HG02970 (cell line): Measurements from ENCODE around the gene CDKAL1.
"Not testable (repeated sequence)": the region's sequence is repeated elsewhere in the genome, so short reads cannot be mapped to it uniquely, and the experiment has no call there.

ENCODE experiments used
- ATAC-seq: cut with Tn5 transposase; IDR thresholded peaks from one replicate; pipeline ENCODE4 v1.9.1; 2021; ENCODE audit warnings: mild to moderate bottlenecking, moderate library complexity, moderate number of reproducible peaks; ENCODE audit not compliant: unreplicated experiment, low FRiP score

Gene CDKAL1

DNA sequence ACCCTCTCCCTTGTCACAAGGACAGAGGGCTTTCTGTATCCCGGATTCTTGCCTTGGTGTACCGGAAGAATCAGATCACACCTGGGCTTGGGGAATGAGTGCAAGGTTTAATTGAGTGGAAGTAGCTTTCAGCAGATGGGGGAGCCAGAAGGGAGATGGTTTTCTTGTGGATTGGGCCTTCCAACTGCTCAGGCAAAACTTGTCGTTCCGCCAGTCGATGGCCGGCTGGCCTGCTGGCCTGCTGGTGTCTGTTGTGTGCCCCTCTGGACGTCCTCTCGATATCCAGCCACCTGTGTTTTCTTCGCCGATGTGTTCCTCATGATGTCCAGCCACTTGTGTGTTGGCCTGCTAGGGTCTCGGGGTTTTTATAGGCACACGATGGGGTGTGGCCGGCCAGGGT lies 168.1 kb downstream of the CDKAL1 start:
- ATAC-seq, result no peak

DNA sequence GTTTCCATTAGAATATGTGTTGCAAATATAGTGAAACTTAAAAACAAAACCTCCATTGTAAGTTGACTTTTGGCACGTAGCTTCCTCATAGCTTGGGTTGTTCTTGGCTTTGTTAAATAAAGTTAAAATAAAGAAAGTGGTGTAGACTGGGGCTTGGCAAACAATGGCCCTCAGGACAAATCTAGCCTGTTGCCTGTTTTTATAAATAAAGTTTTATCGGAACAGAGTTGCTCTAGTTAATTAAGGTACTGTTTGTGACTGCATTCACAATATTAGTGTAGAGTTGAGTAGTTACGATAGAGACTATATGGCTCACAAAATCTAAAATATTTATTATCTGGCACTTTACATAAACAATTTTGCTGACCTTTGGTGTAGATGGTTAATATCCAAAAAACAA lies 168.8 kb downstream of the CDKAL1 start:
- ATAC-seq, result no peak

DNA sequence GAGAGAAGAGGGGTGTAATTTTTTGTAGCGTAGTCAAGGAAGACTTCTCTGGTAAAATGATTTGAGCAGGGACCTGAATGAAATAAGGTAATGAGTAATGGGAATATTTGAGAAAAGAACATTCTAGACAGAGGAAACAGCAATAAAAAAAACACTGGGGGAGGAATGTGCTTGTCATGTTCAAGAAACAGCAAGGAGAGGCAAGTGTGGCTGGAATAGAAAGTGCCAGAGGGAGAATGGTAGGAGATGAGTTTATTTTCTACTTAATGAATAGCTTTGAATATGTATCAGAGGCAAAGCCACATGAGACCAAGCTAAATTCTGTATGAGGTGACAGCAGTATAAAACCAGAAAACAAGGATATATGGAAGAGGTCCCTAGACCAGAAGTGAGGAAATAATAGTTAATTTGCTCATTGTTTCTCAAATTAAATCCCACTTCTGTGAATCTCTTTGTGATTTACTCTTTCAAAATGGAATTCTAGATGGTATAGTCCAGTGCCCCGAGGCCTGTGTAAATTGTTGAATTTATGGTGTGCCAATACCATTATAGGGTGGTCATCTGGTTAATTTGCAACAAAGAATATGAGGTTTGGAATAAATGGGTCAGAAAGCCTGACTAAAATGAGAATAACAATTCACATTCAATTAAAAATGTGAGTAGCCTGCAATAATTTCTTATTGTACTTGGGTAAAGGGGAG lies 170.2 kb downstream of the CDKAL1 start:
- ATAC-seq, result no peak

DNA sequence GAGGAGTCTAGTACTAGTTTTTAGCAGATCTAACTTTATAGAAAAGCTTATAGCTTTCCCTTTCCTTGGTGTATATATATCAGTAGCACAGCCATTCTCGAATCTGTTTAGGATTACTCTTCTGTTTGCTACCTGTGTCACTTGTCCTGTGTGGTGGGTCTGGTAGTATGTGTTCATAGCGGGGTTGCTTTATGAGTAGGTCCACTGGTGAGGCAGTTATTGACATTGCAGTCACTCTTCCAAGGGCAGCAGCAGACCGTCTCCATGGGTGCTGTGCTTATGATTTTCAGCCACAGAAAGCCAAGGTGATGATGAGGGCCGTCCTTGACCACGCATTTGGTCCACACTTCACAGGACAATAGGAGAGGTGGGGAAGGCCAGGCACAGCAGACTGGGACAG lies 171.5 kb downstream of the CDKAL1 start:
- ATAC-seq, result no peak

DNA sequence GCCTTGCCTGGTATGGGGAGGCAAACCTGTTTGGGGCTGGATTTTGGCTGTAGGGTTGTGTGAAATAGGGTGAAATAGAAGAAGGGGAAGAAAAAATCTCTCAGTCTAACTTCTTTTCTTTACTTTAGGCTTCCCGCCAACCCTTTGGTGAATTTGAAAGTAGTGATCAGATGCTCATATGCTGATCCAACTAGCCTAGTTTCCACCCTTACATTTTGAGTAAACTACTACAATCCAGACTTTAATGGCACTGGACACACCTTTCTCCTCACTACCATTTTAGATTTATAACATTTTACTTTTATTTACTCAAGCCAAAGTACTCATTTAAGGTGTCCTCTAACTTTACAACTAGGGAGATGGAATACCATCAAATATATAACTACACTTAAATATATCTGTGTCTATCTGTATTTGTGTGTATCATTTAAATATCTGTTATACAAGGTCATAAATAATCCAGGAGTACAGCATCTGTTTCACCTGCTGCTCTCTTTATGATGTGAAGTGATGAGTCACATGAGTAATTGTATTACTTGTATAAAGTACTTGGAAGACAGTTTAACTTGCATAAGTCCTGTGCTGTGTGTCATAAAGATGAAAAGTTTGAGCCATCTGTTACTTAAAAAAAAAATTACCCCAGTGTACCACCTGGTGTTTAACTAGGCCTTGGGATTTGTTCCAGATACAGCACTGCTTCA lies 172.1 kb downstream of the CDKAL1 start:
- ATAC-seq, result no peak

DNA sequence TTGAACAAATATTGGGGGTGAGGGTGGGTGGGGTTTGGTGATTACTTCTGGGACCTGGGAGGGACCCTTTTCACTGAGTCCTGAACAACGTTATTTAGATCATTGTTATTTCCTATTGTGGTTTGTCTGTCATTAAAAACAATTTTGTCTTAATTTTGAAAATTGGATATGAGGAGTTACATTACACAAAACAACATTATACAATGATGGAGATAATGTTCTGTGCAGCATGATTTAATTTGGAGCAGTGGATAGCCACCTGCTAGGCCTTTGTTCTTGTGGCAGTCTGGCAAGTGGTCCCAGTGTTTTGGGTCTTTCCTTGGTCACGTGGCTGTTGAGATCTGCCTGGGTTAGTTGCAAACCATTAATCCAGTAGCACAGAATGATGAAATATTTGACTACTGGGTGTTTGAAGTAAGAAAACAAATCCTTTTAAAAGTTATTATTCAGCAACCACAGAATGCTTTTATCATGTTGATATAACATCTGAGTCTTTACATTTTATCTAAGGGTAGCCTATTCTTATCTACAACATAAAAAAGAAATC lies 172.8 kb downstream of the CDKAL1 start:
- ATAC-seq, result no peak

DNA sequence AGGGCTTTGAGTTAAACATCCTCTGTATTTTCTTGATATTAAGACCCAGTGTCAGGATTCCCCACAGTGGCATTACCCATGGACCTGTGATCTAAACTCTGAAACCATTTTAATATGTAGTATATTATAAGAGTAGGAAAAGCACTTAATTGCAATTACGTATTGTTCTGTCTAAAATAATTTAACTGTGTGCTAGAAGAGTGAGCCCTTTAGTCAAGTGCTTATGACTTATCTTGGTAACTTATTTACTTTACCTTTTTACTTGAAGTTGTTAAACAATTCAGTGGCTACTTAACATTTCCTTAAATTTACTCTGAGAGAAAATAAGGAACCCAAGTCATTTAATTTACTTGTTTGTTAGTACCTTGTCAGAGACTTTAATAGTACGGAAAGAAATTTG lies 173.6 kb downstream of the CDKAL1 start:
- ATAC-seq, result no peak

DNA sequence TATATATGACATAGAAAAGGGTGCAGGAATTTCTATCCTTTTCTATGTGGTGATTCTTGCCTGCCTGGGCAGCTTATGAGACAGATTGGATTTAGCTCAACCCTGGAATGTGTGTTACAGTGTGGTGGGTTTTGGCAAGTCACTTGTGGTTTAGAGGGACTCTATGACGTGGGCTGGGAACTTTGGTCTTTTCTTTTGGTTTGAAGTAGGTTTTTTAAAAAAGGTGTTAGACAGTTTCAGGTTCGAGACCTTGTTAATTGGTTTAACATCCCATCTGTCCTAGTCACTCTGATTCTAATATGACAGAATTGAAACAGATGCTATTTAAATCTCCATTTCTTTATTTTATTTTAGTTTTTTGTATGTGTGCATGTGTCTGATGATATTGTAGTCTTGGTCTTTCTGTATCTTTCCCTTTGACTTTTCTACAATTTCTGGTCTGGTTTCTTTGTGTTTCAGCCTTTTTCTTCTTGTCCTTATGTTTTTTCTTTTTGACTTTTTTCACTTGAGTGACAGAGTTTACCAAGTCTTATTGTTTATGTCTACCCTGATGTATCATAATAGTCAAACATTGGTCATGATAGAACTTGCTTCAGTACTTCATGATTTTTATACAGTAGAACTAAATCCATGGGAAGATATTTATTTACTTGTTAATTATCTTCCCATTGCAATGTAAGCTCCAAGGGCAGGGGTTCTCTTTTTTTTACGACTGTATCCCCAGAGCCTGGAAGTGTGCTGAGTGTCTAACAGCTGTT lies 174.3 kb downstream of the CDKAL1 start:
- ATAC-seq, result no peak

DNA sequence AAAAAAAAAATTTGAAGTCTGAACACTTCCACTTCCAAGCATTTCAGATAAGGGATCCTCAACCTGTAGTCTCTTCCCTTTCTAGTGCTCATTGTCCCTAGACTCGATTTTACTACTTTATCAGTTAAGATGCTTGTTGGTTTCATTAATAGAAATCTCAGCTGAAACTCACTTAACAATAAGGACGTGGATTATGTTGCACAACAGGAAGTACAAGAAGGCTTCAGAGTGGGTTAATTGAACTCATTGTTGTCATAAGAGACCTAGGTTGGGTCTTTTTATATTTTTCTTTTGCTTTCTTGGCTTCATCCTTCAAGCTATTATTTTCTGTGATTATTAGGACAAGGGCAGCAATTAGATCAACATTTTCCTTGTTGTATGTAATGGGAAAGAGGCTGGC lies 175.2 kb downstream of the CDKAL1 start:
- ATAC-seq, result no peak

DNA sequence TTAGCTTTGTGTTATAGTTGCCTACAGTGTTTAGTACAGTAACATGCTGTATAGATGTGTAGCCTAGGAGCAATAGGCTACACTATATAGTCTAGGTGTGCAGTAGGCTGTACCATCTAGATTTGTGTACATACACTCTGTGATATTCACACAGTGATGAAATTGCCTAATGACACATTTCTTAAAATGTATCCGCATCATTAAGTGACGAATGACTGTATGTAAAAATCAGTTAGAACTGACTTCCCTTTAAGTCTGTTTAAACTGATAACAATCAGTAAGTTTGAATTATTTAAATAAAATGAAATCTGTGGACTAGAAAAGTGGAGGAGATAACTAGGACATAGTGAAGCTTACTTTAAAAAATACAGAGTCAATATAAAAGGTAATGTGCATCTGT lies 176.1 kb downstream of the CDKAL1 start:
- no peak for ATAC-seq

DNA sequence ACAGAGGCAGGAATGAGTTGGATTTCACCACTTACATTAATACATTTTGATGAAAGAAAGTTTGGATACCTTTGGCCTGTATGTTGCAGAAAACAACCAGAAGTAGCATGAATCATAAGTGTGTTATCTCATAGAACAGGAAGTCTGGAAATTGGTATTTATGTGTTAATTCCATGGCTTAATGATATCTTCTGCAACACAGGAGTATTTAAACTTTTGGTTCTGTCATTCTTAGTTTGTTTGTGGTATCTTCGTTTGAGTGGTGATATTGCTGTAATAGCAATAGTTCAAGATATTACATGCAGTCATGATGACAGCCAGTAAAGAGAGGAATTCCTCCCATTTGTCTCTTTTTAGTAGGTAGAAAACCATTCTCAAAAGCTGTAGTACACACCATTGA lies 177.3 kb downstream of the CDKAL1 start:
- no peak for ATAC-seq

DNA sequence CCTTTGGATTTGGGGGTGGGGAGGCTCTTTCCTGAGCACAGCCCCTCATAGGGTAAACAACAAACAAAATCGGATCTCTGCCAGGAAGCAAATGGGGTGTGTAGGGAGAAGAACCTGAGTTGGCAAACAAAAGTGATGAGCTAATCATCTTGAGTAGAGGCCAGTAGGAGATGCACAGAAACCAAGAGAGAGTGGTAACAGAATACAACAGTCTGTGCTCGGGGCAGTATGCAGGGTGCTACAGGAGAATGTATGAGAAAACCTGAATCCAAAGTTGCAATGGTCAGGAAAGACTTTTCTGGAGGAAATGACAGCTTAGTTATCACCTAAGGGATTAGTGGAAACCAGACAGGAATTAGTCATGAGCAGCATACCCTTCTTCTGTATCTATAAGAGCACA lies 177.8 kb downstream of the CDKAL1 start:
- no peak for ATAC-seq

DNA sequence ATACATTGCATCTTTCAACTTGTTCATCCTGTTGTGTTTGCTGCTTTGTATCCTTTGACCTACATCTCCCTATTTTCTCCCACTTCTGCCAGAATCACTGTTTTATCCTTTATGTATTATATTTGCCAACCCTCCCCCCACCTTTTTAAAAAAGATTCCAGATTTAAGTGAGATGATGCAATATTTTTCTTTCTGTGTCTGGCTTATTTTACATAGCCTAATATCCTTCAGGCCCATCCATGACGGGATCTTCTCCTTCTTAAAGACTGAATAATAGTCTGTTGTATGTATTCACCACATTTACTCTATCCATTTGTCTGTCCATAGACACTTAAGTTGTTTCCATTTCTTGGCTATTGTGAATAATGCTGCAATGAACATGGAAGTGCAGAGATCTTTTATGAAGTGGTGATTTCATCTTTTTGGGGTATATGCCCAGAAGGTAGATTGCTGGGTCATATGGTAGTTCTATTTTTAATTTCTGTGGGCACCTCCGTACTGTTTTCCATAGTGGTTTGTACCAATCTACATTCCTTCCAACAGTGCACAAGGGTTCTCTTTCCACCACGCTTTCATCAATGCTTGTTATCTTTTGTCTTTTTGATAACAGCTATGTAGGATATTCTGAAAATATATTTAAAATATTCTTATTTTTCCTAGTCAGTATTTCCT lies 181.0 kb downstream of the CDKAL1 start:
- no peak for ATAC-seq

DNA sequence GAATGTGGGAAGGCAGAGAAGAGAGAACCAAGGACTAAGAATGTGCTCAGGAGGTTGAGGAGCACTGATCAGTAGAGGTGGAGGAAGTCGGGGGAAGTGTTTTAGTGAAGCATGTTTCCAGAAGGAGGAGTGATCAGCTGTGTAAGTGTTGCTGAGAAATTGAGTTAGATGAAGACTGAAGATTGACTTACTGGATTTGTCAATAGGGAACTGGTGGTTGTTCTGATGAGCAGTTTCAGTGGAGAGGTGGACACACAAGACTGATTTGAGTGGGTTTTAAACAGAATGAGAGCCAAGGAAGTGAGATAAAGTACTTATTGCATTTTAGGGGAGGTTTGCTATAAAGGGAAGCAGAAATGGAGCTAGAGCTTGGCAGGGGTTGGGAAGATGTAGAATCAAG lies 182.6 kb downstream of the CDKAL1 start:
- ATAC-seq, result no peak

DNA sequence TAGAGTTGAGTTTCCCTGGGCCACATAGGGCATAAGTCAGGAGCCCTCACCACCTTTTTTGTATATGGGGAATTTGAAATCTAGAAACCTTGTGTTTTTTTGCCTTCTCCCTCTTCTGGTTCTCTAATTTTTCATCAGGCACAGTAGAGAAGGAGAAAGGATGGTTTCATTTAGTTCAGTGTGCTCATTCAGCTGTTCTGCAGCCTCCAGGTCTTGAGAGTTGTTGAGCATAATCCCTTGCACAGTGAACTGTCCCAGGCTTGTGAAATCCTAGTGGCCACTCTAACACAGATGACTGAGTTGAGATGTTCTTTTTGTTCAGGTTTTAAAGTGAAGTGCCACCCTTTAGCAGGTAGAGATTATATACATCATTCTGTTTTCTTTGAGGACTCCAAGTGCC lies 183.5 kb downstream of the CDKAL1 start:
- no peak for ATAC-seq

DNA sequence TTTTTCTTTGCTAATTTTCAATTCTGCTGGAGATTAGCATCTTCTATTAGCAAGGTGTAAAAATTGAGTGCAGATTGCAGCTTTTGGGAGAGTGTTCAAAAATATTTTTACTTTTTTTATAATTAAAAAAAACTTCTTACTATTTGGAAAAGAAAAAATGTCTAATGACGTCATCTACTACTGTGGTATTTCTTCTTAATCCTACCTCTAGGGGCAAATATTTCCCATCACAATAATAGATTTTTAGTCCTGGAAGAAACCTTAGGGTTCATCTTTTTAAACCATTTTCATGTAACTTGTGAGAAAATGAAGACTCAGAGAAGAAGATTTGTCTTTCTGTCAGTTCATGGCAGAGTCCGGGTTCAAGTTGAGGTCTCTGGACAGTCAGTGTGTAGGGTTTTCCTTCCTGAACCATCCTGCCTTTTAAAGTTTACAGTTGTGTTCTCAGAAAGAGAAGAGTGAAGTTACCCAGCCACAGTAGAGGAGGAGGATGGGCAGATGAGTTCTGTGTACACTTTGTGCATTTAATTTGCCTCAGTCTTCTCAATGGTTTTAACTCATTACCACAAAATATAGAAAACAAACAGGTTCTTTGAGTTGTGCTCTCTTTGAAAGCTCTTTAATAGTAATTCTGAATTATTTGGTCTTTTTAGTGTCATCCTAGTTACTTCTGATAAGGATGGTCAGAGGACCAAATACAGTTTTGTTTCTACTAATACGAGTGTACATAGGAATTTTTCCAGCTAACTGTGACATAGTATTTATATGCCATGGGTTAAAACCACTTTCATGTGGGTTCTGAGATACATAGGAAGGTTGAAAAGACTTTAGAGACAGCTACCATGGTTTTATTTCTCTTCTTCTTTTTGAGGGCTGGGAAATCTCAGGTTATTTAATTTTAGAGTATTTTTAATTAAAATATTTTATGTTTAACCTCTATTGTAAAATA lies 184.7 kb downstream of the CDKAL1 start:
- no peak for ATAC-seq

DNA sequence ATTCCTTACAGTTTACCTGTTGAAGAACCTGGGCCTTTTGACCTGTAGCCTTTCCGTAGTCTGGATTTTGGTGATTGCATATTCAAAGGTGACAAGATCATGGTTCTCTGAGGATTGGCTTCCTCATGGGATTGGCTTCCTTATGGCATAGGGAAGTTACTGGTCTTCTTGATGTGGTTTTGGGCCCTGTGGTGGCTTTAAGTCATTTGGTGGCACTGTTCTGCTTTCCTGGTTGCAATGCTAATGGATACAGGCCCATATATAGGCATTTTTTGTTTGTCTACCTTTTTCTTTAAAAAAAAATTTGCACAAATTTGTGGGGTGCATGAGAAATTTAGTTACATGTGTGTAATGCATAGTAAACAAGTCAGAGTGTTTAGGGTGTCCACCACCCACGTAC lies 185.7 kb downstream of the CDKAL1 start:
- no peak for ATAC-seq

DNA sequence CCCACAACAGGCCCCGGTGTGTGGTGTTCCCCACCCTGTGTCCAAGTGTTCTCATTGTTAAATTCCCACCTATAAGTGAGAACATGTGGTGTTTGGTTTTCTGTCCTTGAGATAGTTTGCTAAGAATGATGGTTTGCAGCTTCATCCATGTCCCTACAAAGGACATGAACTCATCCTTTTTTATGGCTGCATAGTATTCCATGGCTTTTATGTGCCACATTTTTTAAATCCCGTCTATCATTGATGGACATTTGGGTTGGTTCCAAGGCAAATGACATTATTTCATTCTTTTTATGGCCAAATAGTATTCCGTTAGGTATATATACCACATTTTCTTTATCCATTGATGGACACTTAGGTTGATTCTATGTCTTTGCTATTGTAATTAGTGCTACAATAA lies 186.9 kb downstream of the CDKAL1 start:
- ATAC-seq, result not testable (repeated sequence)

DNA sequence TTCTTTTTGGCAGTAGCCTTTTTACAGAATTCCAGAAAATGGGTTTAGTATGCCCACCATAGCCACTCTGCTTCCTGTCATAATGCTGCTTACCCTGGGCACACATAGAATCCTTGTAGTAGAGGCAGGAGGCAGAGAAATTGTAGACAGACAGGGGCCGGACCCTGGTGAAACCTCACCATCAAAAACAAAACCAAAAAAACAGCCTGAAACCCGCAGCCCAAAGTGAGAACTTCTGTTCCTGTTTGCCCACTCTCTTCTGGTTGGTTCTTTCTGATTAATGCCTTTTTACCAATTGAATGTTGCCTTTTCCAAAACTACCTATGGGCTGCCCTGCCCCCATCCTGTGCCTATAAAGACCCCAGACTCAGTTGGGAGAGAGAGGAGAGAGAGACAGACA lies 188.2 kb downstream of the CDKAL1 start:
- no peak for ATAC-seq

DNA sequence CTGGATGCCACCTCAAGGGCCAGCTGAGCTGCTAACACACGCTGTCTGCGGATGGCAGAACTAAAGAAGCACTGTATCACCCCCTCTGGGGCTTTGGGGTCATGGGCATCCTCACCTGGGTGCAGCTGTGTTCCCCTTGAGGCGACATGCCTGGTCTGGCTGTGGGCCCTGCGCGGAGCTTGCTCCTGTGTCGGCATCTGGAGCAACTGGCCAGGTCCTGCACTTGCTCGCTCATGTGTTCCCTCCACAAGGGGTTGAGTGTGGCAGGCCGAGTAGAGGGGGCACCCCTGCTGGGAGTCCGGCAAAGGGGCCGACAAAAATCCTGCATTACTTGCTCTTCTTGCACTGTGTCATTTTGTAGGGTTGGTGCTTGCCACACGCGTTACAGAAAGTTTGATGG lies 189.0 kb downstream of the CDKAL1 start:
- ATAC-seq, result no peak
